A549 (cell line): Measurements from ENCODE around the gene THOC5. TPM values are rescaled to one million over a fixed set of nuclear protein-coding genes. Genes with fewer than 3 reads are reported as not detected.
A peak's percentile ranks its signal among the peaks of the same experiment; 100 is the strongest.

ENCODE experiments used
- ATAC-seq, 2 experiments: fragments of 200-7000 bp in 1 of 2; fragments of >200 bp in 1 of 2; cut with Nextera tagmentation in 1 of 2; cut with Tn5 transposase in 1 of 2; 3 replicates each; pipeline versions ENCODE4 v1.8.0 to v1.9.1; 2018 to 2020; ENCODE audit warnings: mild to moderate bottlenecking in 1 of 2, moderate library complexity in 1 of 2
- CTCF ChIA-PET: fragments of 300-600 bp; sonication (Branson Sonifier 250); formaldehyde crosslinking; extraction: SDS; loops from one replicate; lab custom pipeline; 2021; ENCODE audit warnings: antibody characterized with exemption, inconsistent platforms; lab: Yijun Ruan, JAX
- POLR2A ChIA-PET: fragments of 350-600 bp; formaldehyde crosslinking; extraction: SDS; loops from one replicate; lab custom pipeline; 2021; ENCODE audit warnings: antibody characterized with exemption, inconsistent platforms; lab: Yijun Ruan, JAX
- DNase-seq, 2 experiments: peaks; one replicate each; pipeline versions ENCODE4 v3.0.0 to v3.0.0-alpha.2; 2011 to 2016; ENCODE audit warnings: low read depth in 1 of 2, low spot score in 1 of 2
- FAIRE-seq: peaks from 2 replicates; lab custom pipeline; 2011; peaks lifted over from hg19 to GRCh38; lab: Jason Lieb, UNC
- H3K27ac ChIP-seq, 2 experiments: fragments of >200 bp; sonication (Bioruptor Twin); formaldehyde crosslinking; 3 replicates each; pipeline ENCODE4 v1.5.1; 2016 to 2017
- H3K4me1 ChIP-seq: fragments of >200 bp; sonication (Bioruptor Twin); formaldehyde crosslinking; 3 replicates; pipeline ENCODE4 v1.6.1; 2016
- H3K4me2 ChIP-seq: fragments of >200 bp; sonication (Bioruptor Twin); formaldehyde crosslinking; 3 replicates; pipeline ENCODE4 v1.6.1; 2016
- H3K4me3 ChIP-seq: fragments of >200 bp; sonication (Bioruptor Twin); formaldehyde crosslinking; 3 replicates; pipeline ENCODE4 v1.5.1; 2016
- H3K9me3 ChIP-seq: fragments of >200 bp; sonication (Bioruptor Twin); formaldehyde crosslinking; 3 replicates; pipeline ENCODE4 v1.6.1; 2016
- BCL3 ChIP-seq: fragments of >200 bp; sonication (Bioruptor Twin); formaldehyde crosslinking; IDR thresholded peaks from 3 replicates; pipeline ENCODE4 v1.6.1; 2016
- BHLHE40 ChIP-seq: IDR thresholded peaks from 2 replicates; pipeline ENCODE4 v1.6.1; 2012; ENCODE audit warnings: low read depth, low read length, inconsistent platforms
- CBX2 ChIP-seq: fragments of 200-600 bp; sonication (generic); IDR thresholded peaks from 2 replicates; pipeline ENCODE4 v1.6.1; 2016; ENCODE audit warnings: low read depth, mild to moderate bottlenecking, borderline replicate concordance
- CBX8 ChIP-seq: fragments of 200-600 bp; sonication (generic); IDR thresholded peaks from 2 replicates; pipeline ENCODE4 v1.6.1; 2016
- CHD4 ChIP-seq: fragments of 200-600 bp; sonication (generic); IDR thresholded peaks from 2 replicates; pipeline ENCODE4 v1.6.1; 2016; ENCODE audit warnings: antibody characterized with exemption, mild to moderate bottlenecking, borderline replicate concordance
- CTCF ChIP-seq: fragments of >200 bp; sonication (Bioruptor Twin); formaldehyde crosslinking; IDR thresholded peaks from 3 replicates; pipeline ENCODE4 v1.5.1; 2016
- EHF ChIP-seq: fragments of 250-450 bp; sonication (Bioruptor Pico); IDR thresholded peaks from 2 replicates; pipeline ENCODE4 v1.5.0; 2020; ENCODE audit warnings: mild to moderate bottlenecking
- EHMT2 ChIP-seq: fragments of 200-600 bp; sonication (generic); IDR thresholded peaks from 2 replicates; pipeline ENCODE4 v1.6.1; 2016; ENCODE audit warnings: antibody characterized with exemption, low read depth, mild to moderate bottlenecking, moderate library complexity
- ESRRA ChIP-seq: fragments of 150-350 bp; IDR thresholded peaks from 2 replicates; pipeline ENCODE4 v1.6.1; 2014; ENCODE audit warnings: mild to moderate bottlenecking, low read length, borderline replicate concordance
- FOSB ChIP-seq: fragments of 250-450 bp; sonication (Bioruptor Pico); IDR thresholded peaks from 2 replicates; pipeline ENCODE4 v1.5.0; 2020; ENCODE audit warnings: mild to moderate bottlenecking, moderate library complexity
- GATA3 ChIP-seq: IDR thresholded peaks from 2 replicates; pipeline ENCODE4 v1.6.1; 2012; ENCODE audit warnings: borderline replicate concordance
- JUNB ChIP-seq: fragments of >200 bp; sonication (Bioruptor Twin); formaldehyde crosslinking; IDR thresholded peaks from 2 replicates; pipeline ENCODE4 v1.6.1; 2016
- MAZ ChIP-seq: fragments of 150-350 bp; IDR thresholded peaks from 2 replicates; pipeline ENCODE4 v1.6.1; 2014; ENCODE audit warnings: antibody characterized with exemption, low read depth, low read length, borderline replicate concordance
- MYC ChIP-seq: IDR thresholded peaks from 2 replicates; pipeline ENCODE4 v1.6.1; 2012; ENCODE audit warnings: mild to moderate bottlenecking, inconsistent platforms, low read length, improper control_type of control experiment, borderline replicate concordance
- POLR2A ChIP-seq: IDR thresholded peaks from 2 replicates; pipeline ENCODE4 v1.6.1; 2012; ENCODE audit warnings: mild to moderate bottlenecking, low read length
- POLR2AphosphoS2 ChIP-seq: conservative IDR thresholded peaks from 2 replicates; pipeline ENCODE4 v1.6.1; 2012; ENCODE audit warnings: low read length, improper control_type of control experiment, inconsistent platforms
- RAD21 ChIP-seq, 2 experiments: fragments of >200 bp in 1 of 2; sonication (Bioruptor Twin) in 1 of 2; formaldehyde crosslinking in 1 of 2; IDR thresholded peaks in 1 of 2; conservative IDR thresholded peaks in 1 of 2; 2 replicates in 1 of 2; 3 replicates in 1 of 2; pipeline ENCODE4 v1.6.1; 2012 to 2018; ENCODE audit warnings: inconsistent platforms in 1 of 2
- RARB ChIP-seq: fragments of 250-450 bp; sonication (Bioruptor Pico); IDR thresholded peaks from 2 replicates; pipeline ENCODE4 v1.8.0; 2021; ENCODE audit warnings: mild to moderate bottlenecking, moderate library complexity
- RCOR1 ChIP-seq: fragments of 150-350 bp; IDR thresholded peaks from 2 replicates; pipeline ENCODE4 v1.6.1; 2014; ENCODE audit warnings: antibody characterized with exemption, low read length, low read depth
- RNF2 ChIP-seq: fragments of 200-600 bp; sonication (generic); IDR thresholded peaks from 2 replicates; pipeline ENCODE4 v1.6.1; 2016; ENCODE audit warnings: low read depth, mild to moderate bottlenecking, antibody characterized with exemption, moderate library complexity, borderline replicate concordance
- SMC3 ChIP-seq: fragments of >200 bp; sonication (Bioruptor Twin); formaldehyde crosslinking; IDR thresholded peaks from 3 replicates; pipeline ENCODE4 v1.6.1; 2018; ENCODE audit warnings: inconsistent platforms
- SREBF2 ChIP-seq: fragments of 450-650 bp; IDR thresholded peaks from 2 replicates; pipeline ENCODE4 v1.6.1; 2014; ENCODE audit warnings: mild to moderate bottlenecking, moderate library complexity
- TFCP2L1 ChIP-seq: fragments of 250-450 bp; sonication (Bioruptor Pico); IDR thresholded peaks from 2 replicates; pipeline ENCODE4 v1.5.0; 2021; ENCODE audit warnings: mild to moderate bottlenecking
- ZC3H11A ChIP-seq: fragments of 450-650 bp; IDR thresholded peaks from 2 replicates; pipeline ENCODE4 v1.6.1; 2014; ENCODE audit warnings: antibody characterized with exemption, mild to moderate bottlenecking
- ZNF302 ChIP-seq: fragments of 250-450 bp; sonication (Bioruptor Pico); IDR thresholded peaks from 2 replicates; pipeline ENCODE4 v1.9.0; 2021; ENCODE audit warnings: inconsistent platforms, mild to moderate bottlenecking, moderate library complexity
- WGBS: methylation state at CpG from one replicate; pipeline ENCODE4 v1.1.6; 2017; ENCODE audit errors: missing lambda C conversion rate; 5-methylcytosine and 5-hydroxymethylcytosine counted together
- polyA plus RNA-seq, 4 experiments: library from polyadenylated mRNA; depleted of rRNA in 3 of 4; stranded (reverse); fragments of >200 nt; fragmentation: RNase III in 1 of 4; extraction: RNeasy Plus Mini Kit Qiagen cat#74134 plus additional on column Dnase treatment in 1 of 4; gene quantifications; 2 replicates in 3 of 4; 3 replicates in 1 of 4; pipeline ENCODE4 v1.2.3, GENCODE V29; 2011 to 2017

Gene THOC5
- polyA plus RNA-seq, 2 of the 4 experiments (the other 2 are of a cell fraction): 24.1 to 43.3 TPM

- peaks cover 12% of the 10 kb centered on the region for H3K4me1 ChIP-seq
- CTCF ChIA-PET: interaction anchor here (1.2 to 1.8 kb wide), 3 partner anchors 9 to 45 kb away, joined by 3 to 5 read pairs (median 3); no protein-coding TSS in a partner anchor
Observed at GRCh38 chr22:29580200-29580810, 26.7 kb upstream of the THOC5 start.

DNA sequence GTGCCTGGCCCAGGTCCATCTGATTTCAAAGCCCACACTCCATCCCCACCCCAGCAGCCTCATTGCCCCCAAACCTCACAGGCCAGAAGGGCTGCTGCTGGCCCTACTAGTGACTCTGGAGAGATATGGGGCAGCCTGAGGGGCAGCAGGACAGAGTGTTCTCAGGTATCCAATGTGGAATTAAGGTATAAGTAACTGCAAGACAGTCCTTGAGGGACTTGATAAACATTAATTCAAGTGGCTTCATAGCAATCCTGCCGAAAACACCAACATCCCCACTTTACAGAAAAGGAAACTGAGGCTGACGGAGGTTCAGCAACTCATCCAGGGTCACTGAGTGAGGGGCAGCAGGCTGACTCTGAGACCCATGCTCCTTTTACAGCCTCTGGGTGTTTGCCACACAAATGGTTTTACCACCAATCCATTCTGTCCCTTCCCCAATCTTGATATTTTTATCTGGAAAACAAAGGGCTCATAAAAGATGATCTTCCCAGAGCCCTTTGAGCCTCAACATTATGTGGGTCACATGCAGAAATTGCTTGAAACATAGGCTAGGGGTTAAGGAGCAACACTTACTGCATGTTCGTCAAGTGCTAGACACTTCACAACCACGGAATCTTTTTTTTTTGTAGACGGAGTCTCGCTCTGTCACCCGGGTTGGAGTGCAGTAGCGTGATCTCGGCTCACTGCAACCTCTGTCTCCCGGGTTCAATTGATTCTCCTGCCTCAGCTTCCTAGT lies 25.1 kb upstream of the THOC5 start:
- no peak for FAIRE-seq
- no peak for DNase-seq
- ATAC-seq: no peak
- H3K9me3 ChIP-seq: no peaks in the 10 kb centered on the region
- 96% methylated on average over 10 of the region's 10 CpGs for WGBS
- TF ChIP-seq RAD21 (conservative IDR thresholded peaks at IDR 0.05 in 1 of 2, IDR thresholded peaks at IDR 0.05 in 1 of 2): no peak
- TF ChIP-seq GATA3: no peak
- no peak for TF ChIP-seq JUNB
- TF ChIP-seq CBX2: no peak
- no peak for TF ChIP-seq RCOR1
- no peak for TF ChIP-seq RNF2
- no peak for TF ChIP-seq POLR2A
- no peak for TF ChIP-seq TFCP2L1 (CRISPR knock-in tag)
- TF ChIP-seq MAZ: no peak
- TF ChIP-seq, all 56 proteins: peak for 0
- Histone ChIP-seq H3K4me1 (peaks cover 18% of the 10 kb centered on the region), H3K4me2 (no peak overlapping the region), H3K4me3 (no peak overlapping the region), H3K27ac (no peak overlapping the region)
- ChIA-PET POLR2A (no interaction called here), CTCF (interaction anchor here (1.2 to 1.6 kb wide), 2 partner anchors 11 to 22 kb away, joined by 3 read pairs; no protein-coding TSS in a partner anchor)

More at GRCh38 chr22:29580200-29580810, 26.7 kb upstream of the THOC5 start:
- 4% methylated on average over 8 of the region's 8 CpGs for WGBS
- H3K4me3 ChIP-seq: peak overlapping the region; percentile 71
- DNase-seq (no peak), ATAC-seq (peak; percentile 59 to 65), FAIRE-seq (no peak)
- TF ChIP-seq CBX8 (no peak), ZC3H11A (no peak), BCL3 (no peak), EHF (CRISPR knock-in tag) (no peak), MAZ (no peak), RARB (CRISPR knock-in tag) (no peak), CTCF (no peak), EHMT2 (no peak), ZNF302 (CRISPR knock-in tag) (no peak), FOSB (CRISPR knock-in tag) (no peak), SMC3 (no peak), ESRRA (no peak), SREBF2 (no peak), CHD4 (no peak), BHLHE40 (no peak), POLR2AphosphoS2 (no peak), MYC (no peak), RCOR1 (no peak)
- H3K27ac ChIP-seq: peak overlapping the region; percentile 84 to 99
- no peaks in the 10 kb centered on the region for H3K9me3 ChIP-seq
- peak overlapping the region; percentile 88 for H3K4me2 ChIP-seq
- POLR2A ChIA-PET: interaction anchor here (1.4 kb wide), 1 partner anchor 27 kb away, joined by 3 read pairs; the partner anchor contains the start of gene THOC5
